Measurements from ENCODE around the gene DHRSX.

- TF ChIP-seq CTCF (conservative IDR thresholded peaks at IDR 0.05 in 1 of 2, IDR thresholded peaks at IDR 0.05 in 1 of 2; ENCODE audit: extremely low read depth in 1 of 2, insufficient read depth in 1 of 2, low read depth in 1 of 2, low read length in 2 of 2) (no peak), EZH2 (IDR thresholded peaks at IDR 0.05; ENCODE audit: borderline replicate concordance, low read length) (no peak)
Observed at GRCh38 chrX:2430265-2430825, 70.4 kb downstream of the DHRSX start.
